Measurements from ENCODE around the gene ADAMTS16. TPM values are rescaled to one million over a fixed set of nuclear protein-coding genes. Genes with fewer than 3 reads are reported as not detected.

Gene ADAMTS16
- total and polyA plus RNA-seq, 2 experiments from 2014 or later = 0.11 TPM

GRCh38 chr5:5169466-5169865 lies 29.3 kb downstream of the ADAMTS16 start:
- H3F3A ChIP-seq (ENCODE audit: insufficient read depth) = peaks cover 4% of the 10 kb centered on the region; the same call in 1 of the 2 replicates
- H3K9me3 ChIP-seq (ENCODE audit: low read depth) = no peaks in the 10 kb centered on the region
- H3K27me3 ChIP-seq (replicated peaks; ENCODE audit: insufficient read depth) = peaks cover 5% of the 10 kb centered on the region; the same call in 1 of the 2 replicates
- no peak overlapping the region for H3K4me2 ChIP-seq (ENCODE audit: unreplicated experiment)
- H3K4me1 ChIP-seq (ENCODE audit: insufficient read depth) = peaks cover 15% of the 10 kb centered on the region
- no peak for TF ChIP-seq EZH2 (IDR thresholded peaks at IDR 0.05; ENCODE audit: insufficient read depth, poor library complexity, severe bottlenecking)
- TF ChIP-seq EZH2phosphoT487 (IDR thresholded peaks at IDR 0.05; ENCODE audit: insufficient read depth, low read depth) = no peak
- DNase-seq = no peak
- no peak overlapping the region for H3K4me3 ChIP-seq
- no peaks in the 10 kb centered on the region for H3K36me3 ChIP-seq (ENCODE audit: low read depth)
- WGBS, 2 experiments (ENCODE audit: low coverage in 1 of 2, low lambda C conversion rate in 2 of 2, missing lambda C conversion rate in 2 of 2) = 59 to 63% methylated on average over 8 of the region's 8 CpGs
- H3K79me2 ChIP-seq (ENCODE audit: insufficient read depth) = no peaks in the 10 kb centered on the region
- H3K9ac ChIP-seq = no peak overlapping the region
- no peaks in the 10 kb centered on the region for H4K20me1 ChIP-seq (ENCODE audit: insufficient read depth)
- H3K9me2 ChIP-seq (ENCODE audit: insufficient read depth) = no peaks in the 10 kb centered on the region
- H3K27ac ChIP-seq = no peak overlapping the region
- H2AFZ ChIP-seq = no peak overlapping the region
- in situ Hi-C loops (cut with MboI) = no loop called here

GRCh38 chr5:5178136-5178535 lies 38.0 kb downstream of the ADAMTS16 start:
- H4K20me1 ChIP-seq (ENCODE audit: insufficient read depth) = no peaks in the 10 kb centered on the region
- no peak for TF ChIP-seq EZH2 (IDR thresholded peaks at IDR 0.05; ENCODE audit: insufficient read depth, poor library complexity, severe bottlenecking)
- no peak for TF ChIP-seq EZH2phosphoT487 (IDR thresholded peaks at IDR 0.05; ENCODE audit: insufficient read depth, low read depth)
- 45 to 52% methylated on average over 4 of the region's 4 CpGs for WGBS, 2 experiments (ENCODE audit: low coverage in 1 of 2, low lambda C conversion rate in 2 of 2, missing lambda C conversion rate in 2 of 2)
- DNase-seq = no peak
- H3K4me1 ChIP-seq (ENCODE audit: insufficient read depth) = no peaks in the 10 kb centered on the region
- H2AFZ ChIP-seq = no peak overlapping the region
- in situ Hi-C loops (cut with MboI) = no loop called here
- H3K4me3 ChIP-seq = no peak overlapping the region
- H3K79me2 ChIP-seq (ENCODE audit: insufficient read depth) = no peaks in the 10 kb centered on the region
- no peaks in the 10 kb centered on the region for H3K9me2 ChIP-seq (ENCODE audit: insufficient read depth)
- no peaks in the 10 kb centered on the region for H3K9me3 ChIP-seq (ENCODE audit: low read depth)
- no peak overlapping the region for H3K4me2 ChIP-seq (ENCODE audit: unreplicated experiment)
- no peaks in the 10 kb centered on the region for H3F3A ChIP-seq (ENCODE audit: insufficient read depth)
- H3K27ac ChIP-seq = no peak overlapping the region
- H3K27me3 ChIP-seq (replicated peaks; ENCODE audit: insufficient read depth) = peaks cover 8% of the 10 kb centered on the region
- H3K36me3 ChIP-seq (ENCODE audit: low read depth) = no peaks in the 10 kb centered on the region
- H3K9ac ChIP-seq = no peak overlapping the region

- H3K9ac ChIP-seq = no peak overlapping the region
- peaks cover 8% of the 10 kb centered on the region for H3K27me3 ChIP-seq (replicated peaks; ENCODE audit: insufficient read depth)
- no peaks in the 10 kb centered on the region for H3F3A ChIP-seq (ENCODE audit: insufficient read depth)
- H3K36me3 ChIP-seq (ENCODE audit: low read depth) = no peaks in the 10 kb centered on the region
- TF ChIP-seq EZH2phosphoT487 (IDR thresholded peaks at IDR 0.05; ENCODE audit: insufficient read depth, low read depth) = no peak
- no peak for TF ChIP-seq EZH2 (IDR thresholded peaks at IDR 0.05; ENCODE audit: insufficient read depth, poor library complexity, severe bottlenecking)
- WGBS, 2 experiments (ENCODE audit: low coverage in 1 of 2, low lambda C conversion rate in 2 of 2, missing lambda C conversion rate in 2 of 2) = 41 to 53% methylated on average over 2 of the region's 2 CpGs
- no peak overlapping the region for H3K4me3 ChIP-seq
- no peak overlapping the region for H3K27ac ChIP-seq
- H2AFZ ChIP-seq = no peak overlapping the region
- no peak overlapping the region for H3K4me2 ChIP-seq (ENCODE audit: unreplicated experiment)
- no peaks in the 10 kb centered on the region for H3K79me2 ChIP-seq (ENCODE audit: insufficient read depth)
- no peaks in the 10 kb centered on the region for H3K9me2 ChIP-seq (ENCODE audit: insufficient read depth)
- no peak for DNase-seq
- H3K4me1 ChIP-seq (ENCODE audit: insufficient read depth) = no peaks in the 10 kb centered on the region
- in situ Hi-C loops (cut with MboI) = no loop called here
- no peaks in the 10 kb centered on the region for H3K9me3 ChIP-seq (ENCODE audit: low read depth)
- H4K20me1 ChIP-seq (ENCODE audit: insufficient read depth) = no peaks in the 10 kb centered on the region
These were observed 38.5 kb downstream of the ADAMTS16 start for GRCh38 chr5:5178580-5178979.

GRCh38 chr5:5179079-5179478 lies 38.9 kb downstream of the ADAMTS16 start:
- H3K9me3 ChIP-seq (ENCODE audit: low read depth) = no peaks in the 10 kb centered on the region
- H2AFZ ChIP-seq = no peak overlapping the region
- H3K4me3 ChIP-seq = no peak overlapping the region
- H3K9me2 ChIP-seq (ENCODE audit: insufficient read depth) = no peaks in the 10 kb centered on the region
- no peak overlapping the region for H3K4me2 ChIP-seq (ENCODE audit: unreplicated experiment)
- TF ChIP-seq EZH2phosphoT487 (IDR thresholded peaks at IDR 0.05; ENCODE audit: insufficient read depth, low read depth) (no peak), EZH2 (IDR thresholded peaks at IDR 0.05; ENCODE audit: insufficient read depth, poor library complexity, severe bottlenecking) (no peak)
- peaks cover 8% of the 10 kb centered on the region for H3K27me3 ChIP-seq (replicated peaks; ENCODE audit: insufficient read depth)
- DNase-seq = no peak
- no peak overlapping the region for H3K27ac ChIP-seq
- H3K79me2 ChIP-seq (ENCODE audit: insufficient read depth) = no peaks in the 10 kb centered on the region
- 67 to 71% methylated on average over 5 of the region's 5 CpGs for WGBS, 2 experiments (ENCODE audit: low coverage in 1 of 2, low lambda C conversion rate in 2 of 2, missing lambda C conversion rate in 2 of 2)
- H3K9ac ChIP-seq = no peak overlapping the region
- no peaks in the 10 kb centered on the region for H3F3A ChIP-seq (ENCODE audit: insufficient read depth)
- H4K20me1 ChIP-seq (ENCODE audit: insufficient read depth) = no peaks in the 10 kb centered on the region
- H3K4me1 ChIP-seq (ENCODE audit: insufficient read depth) = no peaks in the 10 kb centered on the region
- in situ Hi-C loops (cut with MboI) = no loop called here
- H3K36me3 ChIP-seq (ENCODE audit: low read depth) = no peaks in the 10 kb centered on the region

- 65 to 72% methylated on average over 4 of the region's 4 CpGs for WGBS, 2 experiments (ENCODE audit: low coverage in 1 of 2, low lambda C conversion rate in 2 of 2, missing lambda C conversion rate in 2 of 2)
- no peak for DNase-seq
These were observed 39.5 kb downstream of the ADAMTS16 start for GRCh38 chr5:5179597-5179996.

More at GRCh38 chr5:5179597-5179996, 39.5 kb downstream of the ADAMTS16 start:
- Histone ChIP-seq H3K4me2 (ENCODE audit: unreplicated experiment) (no peak overlapping the region), H3K9me3 (ENCODE audit: low read depth) (no peaks in the 10 kb centered on the region), H3K4me1 (ENCODE audit: insufficient read depth) (no peaks in the 10 kb centered on the region), H2AFZ (no peak overlapping the region), H3K36me3 (ENCODE audit: low read depth) (no peaks in the 10 kb centered on the region), H3K9ac (no peak overlapping the region), H3K9me2 (ENCODE audit: insufficient read depth) (no peaks in the 10 kb centered on the region), H3K4me3 (no peak overlapping the region), H3K27me3 (replicated peaks; ENCODE audit: insufficient read depth) (peaks cover 5% of the 10 kb centered on the region), H3K79me2 (ENCODE audit: insufficient read depth) (no peaks in the 10 kb centered on the region), H3F3A (ENCODE audit: insufficient read depth) (no peaks in the 10 kb centered on the region), H4K20me1 (ENCODE audit: insufficient read depth) (no peaks in the 10 kb centered on the region), H3K27ac (no peak overlapping the region)
- in situ Hi-C loops (cut with MboI) = no loop called here
- no peak for TF ChIP-seq EZH2phosphoT487 (IDR thresholded peaks at IDR 0.05; ENCODE audit: insufficient read depth, low read depth)
- no peak for TF ChIP-seq EZH2 (IDR thresholded peaks at IDR 0.05; ENCODE audit: insufficient read depth, poor library complexity, severe bottlenecking)
